Dedifferentiated amniotic fluid mesenchymal stem cell (primary cell): ENCODE measurements around the gene GRAMD2B.
A peak's percentile ranks its signal among the peaks of the same experiment; 100 is the strongest.

Source experiments
- DNase-seq: peaks from one replicate; pipeline ENCODE4 v3.0.0-alpha.2; 2016; ENCODE audit errors: extremely low spot score

GRAMD2B gene

GRCh38 chr5:126450346-126450745, 27.1 kb downstream of the GRAMD2B start:
- DNase-seq: no peak

GRCh38 chr5:126450907-126451306, 27.7 kb downstream of the GRAMD2B start:
- DNase-seq: no peak

- DNase-seq: no peak
Observed at GRCh38 chr5:126452477-126452876, 29.3 kb downstream of the GRAMD2B start.

GRCh38 chr5:126454081-126454480, 30.9 kb downstream of the GRAMD2B start:
- DNase-seq: no peak

GRCh38 chr5:126454535-126454934, 31.3 kb downstream of the GRAMD2B start:
- no peak for DNase-seq

- DNase-seq: no peak
Observed at GRCh38 chr5:126455264-126455663, 32.1 kb downstream of the GRAMD2B start.

- DNase-seq: no peak
Observed at GRCh38 chr5:126455728-126456127, 32.5 kb downstream of the GRAMD2B start.

- no peak for DNase-seq
Observed at GRCh38 chr5:126456217-126456820, 33.1 kb downstream of the GRAMD2B start.

- DNase-seq: no peak
Observed at GRCh38 chr5:126460459-126460858, 37.2 kb downstream of the GRAMD2B start.

GRCh38 chr5:126460977-126461376, 37.8 kb downstream of the GRAMD2B start:
- DNase-seq: no peak

- DNase-seq: no peak
Observed at GRCh38 chr5:126461838-126462237, 38.6 kb downstream of the GRAMD2B start.

GRCh38 chr5:126462239-126463014, 39.2 kb downstream of the GRAMD2B start:
- peak; percentile 91 for DNase-seq

- no peak for DNase-seq
Observed at GRCh38 chr5:126464016-126464415, 40.8 kb downstream of the GRAMD2B start.

GRCh38 chr5:126464959-126465358, 41.8 kb downstream of the GRAMD2B start:
- no peak for DNase-seq

- DNase-seq: no peak
Observed at GRCh38 chr5:126468091-126468490, 44.9 kb downstream of the GRAMD2B start.

GRCh38 chr5:126469536-126470316, 46.5 kb downstream of the GRAMD2B start:
- no peak for DNase-seq

- peak; percentile 73 for DNase-seq
Observed at GRCh38 chr5:126470529-126470928, 47.3 kb downstream of the GRAMD2B start.

GRCh38 chr5:126471247-126471646, 48.0 kb downstream of the GRAMD2B start:
- no peak for DNase-seq

GRCh38 chr5:126471875-126472537, 48.8 kb downstream of the GRAMD2B start:
- DNase-seq: peak; percentile 82

- no peak for DNase-seq
Observed at GRCh38 chr5:126472538-126472889, 49.3 kb downstream of the GRAMD2B start.

- no peak for DNase-seq
Observed at GRCh38 chr5:126477294-126478117, 54.3 kb downstream of the GRAMD2B start.
